Memory B cell (primary cell): Measurements from ENCODE around the gene GLP2R.

ENCODE experiments used
- ATAC-seq: fragments of 150-1000 bp; cut with Tn5 transposase; 2 replicates; pipeline ENCODE4 v1.10.0; 2021; ENCODE audit warnings: low read depth, mild to moderate bottlenecking, moderate library complexity
- DNase-seq, 2 donors: peaks; one replicate each; pipeline ENCODE4 v3.0.0; 2022; ENCODE audit warnings: low spot score in 2 of 2
- H3K27ac Mint-ChIP-seq: one replicate; pipeline ENCODE4 v1.8.0; 2022; ENCODE audit warnings: mild to moderate bottlenecking, moderate library complexity, mixed read lengths
- H3K27me3 Mint-ChIP-seq: one replicate; pipeline ENCODE4 v1.8.0; 2022; ENCODE audit warnings: mixed read lengths
- H3K36me3 Mint-ChIP-seq: one replicate; pipeline ENCODE4 v1.8.0; 2022; ENCODE audit warnings: mild to moderate bottlenecking, mixed read lengths
- H3K4me1 Mint-ChIP-seq: one replicate; pipeline ENCODE4 v1.8.0; 2022; ENCODE audit warnings: mixed read lengths
- H3K4me3 Mint-ChIP-seq: one replicate; pipeline ENCODE4 v1.8.0; 2022; ENCODE audit warnings: mild to moderate bottlenecking, moderate library complexity, mixed read lengths
- H3K9me3 Mint-ChIP-seq: one replicate; pipeline ENCODE4 v1.8.0; 2022; ENCODE audit warnings: mixed read lengths

Gene GLP2R

GRCh38 chr17:9802294-9802693 is 23.4 kb upstream of the GLP2R start:
- Mint-ChIP-seq H3K27me3 (peaks cover 14% of the 10 kb centered on the region), H3K9me3 (peaks cover 8% of the 10 kb centered on the region), H3K4me1 (no peaks in the 10 kb centered on the region), H3K36me3 (no peaks in the 10 kb centered on the region), H3K4me3 (no peak overlapping the region), H3K27ac (no peak overlapping the region)
- DNase-seq = no peak
- ATAC-seq = no peak

- DNase-seq = no peak
- Mint-ChIP-seq H3K4me1 (no peaks in the 10 kb centered on the region), H3K4me3 (no peak overlapping the region), H3K9me3 (peaks cover 8% of the 10 kb centered on the region), H3K27ac (no peak overlapping the region), H3K36me3 (no peaks in the 10 kb centered on the region), H3K27me3 (peaks cover 13% of the 10 kb centered on the region)
- no peak for ATAC-seq
Observed at GRCh38 chr17:9802697-9803096, 23.0 kb upstream of the GLP2R start.

DNA sequence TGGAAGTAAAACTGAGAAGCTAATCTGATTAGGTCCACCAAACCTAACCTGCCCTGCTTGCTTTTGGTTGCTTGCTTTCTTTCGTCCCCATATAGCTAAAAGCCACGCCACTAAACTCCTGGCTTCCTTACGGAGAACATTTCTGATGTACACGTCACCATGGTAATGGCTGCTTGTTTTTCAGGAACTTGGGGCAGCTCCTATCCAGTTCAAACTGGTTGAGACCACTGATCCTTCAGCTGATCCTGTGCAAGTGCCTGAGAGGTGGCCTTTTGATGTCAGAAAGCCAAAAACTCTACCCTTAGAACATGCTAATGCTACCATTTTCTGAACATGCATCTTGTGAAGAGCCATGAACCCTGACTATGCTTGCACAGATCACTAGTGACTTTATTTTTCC is 20.0 kb upstream of the GLP2R start:
- H3K9me3 Mint-ChIP-seq = peaks cover 7% of the 10 kb centered on the region
- DNase-seq (no peak), ATAC-seq (no peak)
- peaks cover 7% of the 10 kb centered on the region for H3K27me3 Mint-ChIP-seq
- H3K4me1 Mint-ChIP-seq = no peaks in the 10 kb centered on the region
- H3K4me3 Mint-ChIP-seq = no peak overlapping the region
- no peak overlapping the region for H3K27ac Mint-ChIP-seq
- H3K36me3 Mint-ChIP-seq = no peaks in the 10 kb centered on the region

- ATAC-seq (no peak), DNase-seq (no peak)
- no peaks in the 10 kb centered on the region for H3K36me3 Mint-ChIP-seq
- no peaks in the 10 kb centered on the region for H3K4me1 Mint-ChIP-seq
- no peak overlapping the region for H3K4me3 Mint-ChIP-seq
- peaks cover 7% of the 10 kb centered on the region for H3K9me3 Mint-ChIP-seq
- H3K27me3 Mint-ChIP-seq = peaks cover 7% of the 10 kb centered on the region
- no peak overlapping the region for H3K27ac Mint-ChIP-seq
Observed at GRCh38 chr17:9806699-9807098, 19.0 kb upstream of the GLP2R start.

DNA sequence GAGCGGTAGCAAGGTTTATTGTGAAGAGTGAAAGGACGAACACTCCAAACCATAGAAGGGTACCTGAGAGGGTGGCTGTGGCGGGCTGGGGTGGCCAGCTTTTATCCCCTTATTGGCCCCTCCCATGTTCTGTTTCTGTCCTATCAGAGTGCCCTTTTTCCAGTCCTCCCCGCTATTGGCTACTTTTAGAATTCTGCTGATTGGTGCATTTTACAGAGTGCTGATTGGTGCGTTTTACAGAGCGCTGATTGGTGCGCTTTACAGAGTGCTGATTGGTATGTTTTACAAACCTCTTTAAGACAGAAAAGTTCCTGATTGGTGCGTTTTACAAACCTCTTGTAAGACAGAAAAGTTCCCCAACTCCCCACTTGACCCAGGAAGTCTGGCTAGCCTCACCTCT is 16.3 kb upstream of the GLP2R start:
- ATAC-seq (no peak), DNase-seq (no peak)
- no peaks in the 10 kb centered on the region for H3K36me3 Mint-ChIP-seq
- no peak overlapping the region for H3K27ac Mint-ChIP-seq
- no peak overlapping the region for H3K4me3 Mint-ChIP-seq
- no peaks in the 10 kb centered on the region for H3K27me3 Mint-ChIP-seq
- peaks cover 4% of the 10 kb centered on the region for H3K9me3 Mint-ChIP-seq
- H3K4me1 Mint-ChIP-seq = no peaks in the 10 kb centered on the region

DNA sequence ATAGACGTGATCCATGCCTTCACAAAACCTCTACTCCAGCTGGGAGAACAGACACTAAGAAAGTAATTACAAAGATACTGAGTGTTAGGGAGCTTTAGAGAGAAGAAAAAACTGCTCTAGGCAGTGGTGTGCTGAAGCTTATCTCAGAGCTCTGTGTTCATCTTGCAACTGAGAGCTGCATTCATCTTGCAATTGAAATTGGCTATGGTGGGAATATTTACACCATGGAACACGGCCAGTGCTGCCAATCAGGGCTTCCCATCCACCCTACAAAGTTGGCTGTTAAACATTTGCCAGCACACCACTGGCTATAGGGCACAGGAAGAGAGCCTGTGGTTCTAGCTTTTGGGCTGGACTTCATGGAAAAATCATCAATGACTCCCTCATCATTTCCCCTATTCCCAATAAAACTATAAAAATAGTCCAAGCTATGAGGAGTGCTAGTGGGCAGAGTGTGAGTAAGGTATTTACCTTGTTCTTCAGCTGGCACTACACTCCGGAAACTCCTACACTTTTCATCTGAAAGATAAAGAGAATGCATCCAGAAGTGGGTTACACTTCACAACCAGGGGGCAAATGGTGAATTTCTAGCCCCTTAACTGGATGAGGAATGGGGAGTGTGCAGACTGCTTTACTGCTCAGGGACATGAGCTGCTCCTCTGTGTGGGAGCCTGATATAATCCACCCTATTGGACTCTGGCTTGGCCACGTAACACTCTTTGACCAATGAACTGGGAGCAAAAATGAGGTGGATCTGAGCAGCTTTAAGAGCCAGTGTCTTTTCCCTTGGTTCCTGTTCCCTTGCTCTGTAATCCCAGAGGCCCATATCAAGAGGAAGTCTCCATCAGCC is 15.4 kb upstream of the GLP2R start:
- Mint-ChIP-seq H3K4me1 (no peaks in the 10 kb centered on the region), H3K36me3 (no peaks in the 10 kb centered on the region), H3K9me3 (no peaks in the 10 kb centered on the region), H3K27ac (no peak overlapping the region), H3K27me3 (no peaks in the 10 kb centered on the region), H3K4me3 (no peak overlapping the region)
- DNase-seq (no peak), ATAC-seq (no peak)

DNA sequence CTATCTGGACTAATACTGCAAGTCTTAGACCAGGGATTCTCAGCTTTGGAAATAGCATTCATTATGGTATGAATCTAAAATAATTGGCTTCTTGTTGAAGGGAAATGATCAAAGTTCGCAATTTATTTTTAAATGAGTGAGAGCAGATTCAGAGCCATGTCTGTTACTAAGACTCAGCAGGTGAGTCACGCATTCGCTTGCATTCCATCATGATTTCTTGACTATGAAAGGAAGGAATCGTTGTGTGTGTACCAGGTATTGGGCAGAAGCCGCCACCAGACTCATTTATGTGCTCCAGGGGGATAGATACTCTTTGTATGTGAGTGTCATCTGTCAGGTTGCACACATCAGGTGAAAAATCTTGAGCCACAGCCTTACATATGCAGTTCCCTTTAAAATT is 14.6 kb upstream of the GLP2R start:
- ATAC-seq (no peak), DNase-seq (no peak)
- no peaks in the 10 kb centered on the region for H3K4me1 Mint-ChIP-seq
- no peaks in the 10 kb centered on the region for H3K27me3 Mint-ChIP-seq
- no peak overlapping the region for H3K27ac Mint-ChIP-seq
- H3K9me3 Mint-ChIP-seq = no peaks in the 10 kb centered on the region
- H3K36me3 Mint-ChIP-seq = no peaks in the 10 kb centered on the region
- H3K4me3 Mint-ChIP-seq = no peak overlapping the region

DNA sequence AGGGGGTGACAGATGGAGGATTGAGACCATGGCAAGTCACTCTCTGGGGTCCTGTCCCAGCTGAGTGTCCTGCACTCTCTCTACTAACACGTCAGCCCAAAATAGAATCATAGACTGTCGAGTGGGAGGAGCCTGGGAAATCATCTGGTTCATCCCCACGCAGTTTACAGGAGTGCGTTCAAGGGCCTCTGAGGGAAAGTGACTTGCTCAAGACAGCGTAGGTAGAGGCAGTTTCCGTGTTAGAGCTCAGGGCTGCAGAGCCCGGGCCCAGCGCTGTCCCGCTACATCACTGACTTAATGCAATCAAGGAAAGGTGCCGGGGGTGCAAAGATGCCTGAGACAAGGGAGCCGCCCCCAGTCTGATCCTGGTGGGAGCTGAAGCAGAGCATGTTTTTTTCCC is 14.2 kb upstream of the GLP2R start:
- peaks cover 3% of the 10 kb centered on the region for H3K4me1 Mint-ChIP-seq
- ATAC-seq (no peak), DNase-seq (no peak)
- H3K27ac Mint-ChIP-seq = no peak overlapping the region
- H3K4me3 Mint-ChIP-seq = no peak overlapping the region
- peaks cover 5% of the 10 kb centered on the region for H3K9me3 Mint-ChIP-seq
- no peaks in the 10 kb centered on the region for H3K36me3 Mint-ChIP-seq
- peaks cover 3% of the 10 kb centered on the region for H3K27me3 Mint-ChIP-seq

GRCh38 chr17:9813166-9813565 is 12.6 kb upstream of the GLP2R start:
- H3K36me3 Mint-ChIP-seq = no peaks in the 10 kb centered on the region
- DNase-seq = no peak
- peaks cover 6% of the 10 kb centered on the region for H3K9me3 Mint-ChIP-seq
- no peak overlapping the region for H3K4me3 Mint-ChIP-seq
- peaks cover 3% of the 10 kb centered on the region for H3K27me3 Mint-ChIP-seq
- H3K27ac Mint-ChIP-seq = no peak overlapping the region
- peaks cover 3% of the 10 kb centered on the region for H3K4me1 Mint-ChIP-seq
- ATAC-seq = no peak

- peaks cover 9% of the 10 kb centered on the region for H3K9me3 Mint-ChIP-seq
Observed at GRCh38 chr17:9814337-9814945, 11.3 kb upstream of the GLP2R start.

DNA sequence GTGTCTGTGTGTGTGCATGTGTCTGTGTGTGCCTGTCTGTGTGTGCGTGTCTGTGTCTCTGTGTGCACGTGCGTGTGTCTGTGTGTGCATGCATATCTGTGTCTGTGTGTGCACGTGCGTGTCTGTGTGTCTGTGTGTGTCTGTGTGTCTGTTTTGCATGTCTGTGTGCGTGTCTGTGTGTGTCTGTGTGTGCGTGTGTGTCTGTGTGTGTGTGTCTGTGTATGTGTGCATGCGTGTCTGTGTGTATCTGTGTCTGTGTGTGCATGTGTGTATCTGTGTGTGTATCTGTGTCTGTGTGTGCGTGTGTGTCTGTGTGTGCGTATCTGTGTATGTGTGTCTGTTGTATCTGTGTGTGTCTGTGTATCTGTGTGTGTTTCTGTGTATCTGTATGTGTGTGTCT is 9.3 kb upstream of the GLP2R start:
- Mint-ChIP-seq H3K4me1 (peaks cover 3% of the 10 kb centered on the region), H3K27ac (no peak overlapping the region), H3K4me3 (no peak overlapping the region), H3K36me3 (no peaks in the 10 kb centered on the region), H3K9me3 (peaks cover 9% of the 10 kb centered on the region), H3K27me3 (peaks cover 6% of the 10 kb centered on the region)
- no peak for ATAC-seq
- DNase-seq = no peak

More at GRCh38 chr17:9814337-9814945, 11.3 kb upstream of the GLP2R start:
- peaks cover 3% of the 10 kb centered on the region for H3K4me1 Mint-ChIP-seq
- ATAC-seq (no peak), DNase-seq (no peak)
- peaks cover 6% of the 10 kb centered on the region for H3K27me3 Mint-ChIP-seq
- H3K36me3 Mint-ChIP-seq = no peaks in the 10 kb centered on the region
- no peak overlapping the region for H3K27ac Mint-ChIP-seq
- H3K4me3 Mint-ChIP-seq = no peak overlapping the region

- H3K27me3 Mint-ChIP-seq = peaks cover 7% of the 10 kb centered on the region
- DNase-seq (no peak), ATAC-seq (no peak)
- H3K9me3 Mint-ChIP-seq = peaks cover 9% of the 10 kb centered on the region
- no peaks in the 10 kb centered on the region for H3K36me3 Mint-ChIP-seq
- no peak overlapping the region for H3K27ac Mint-ChIP-seq
- peaks cover 3% of the 10 kb centered on the region for H3K4me1 Mint-ChIP-seq
- H3K4me3 Mint-ChIP-seq = no peak overlapping the region
Observed at GRCh38 chr17:9817086-9817485, 8.6 kb upstream of the GLP2R start.

DNA sequence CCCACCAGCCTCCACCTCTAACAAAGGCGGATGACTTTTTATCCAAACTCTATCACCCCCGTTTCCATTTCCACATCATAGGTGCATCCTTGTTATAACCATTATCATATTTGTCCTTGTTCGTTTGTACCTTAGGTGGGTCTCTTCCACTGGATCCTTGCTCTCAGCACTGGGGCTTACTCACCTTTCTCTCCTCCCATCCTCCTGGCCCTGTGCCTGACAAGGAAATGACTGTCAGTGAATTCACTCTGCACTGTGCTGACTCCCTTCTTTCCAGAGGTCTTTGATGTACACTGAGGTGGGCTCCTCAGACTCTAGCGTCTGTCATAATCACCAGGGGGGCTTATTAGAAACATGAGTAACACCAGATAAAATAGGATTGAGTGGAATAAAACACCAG is 7.0 kb upstream of the GLP2R start:
- Mint-ChIP-seq H3K27ac (no peak overlapping the region), H3K9me3 (peaks cover 12% of the 10 kb centered on the region), H3K27me3 (peaks cover 9% of the 10 kb centered on the region), H3K4me1 (peaks cover 3% of the 10 kb centered on the region), H3K36me3 (no peaks in the 10 kb centered on the region), H3K4me3 (no peak overlapping the region)
- ATAC-seq = no peak
- DNase-seq = no peak

GRCh38 chr17:9820448-9820847 is 5.3 kb upstream of the GLP2R start:
- H3K4me1 Mint-ChIP-seq = peaks cover 3% of the 10 kb centered on the region
- H3K27me3 Mint-ChIP-seq = peaks cover 9% of the 10 kb centered on the region
- no peak for ATAC-seq
- no peak overlapping the region for H3K4me3 Mint-ChIP-seq
- no peak overlapping the region for H3K27ac Mint-ChIP-seq
- no peaks in the 10 kb centered on the region for H3K36me3 Mint-ChIP-seq
- peaks cover 12% of the 10 kb centered on the region for H3K9me3 Mint-ChIP-seq
- no peak for DNase-seq

- Mint-ChIP-seq H3K4me3 (no peak within 1 kb of the TSS), H3K27ac (no peak within 1 kb of the TSS), H3K27me3 (peaks cover 7% of the 10 kb centered on the region), H3K36me3 (no peaks in the 10 kb centered on the region), H3K9me3 (peaks cover 6% of the 10 kb centered on the region), H3K4me1 (no peaks in the 10 kb centered on the region)
- DNase-seq (no peak), ATAC-seq (no peak)
Observed at GRCh38 chr17:9821921-9822320, 3.8 kb upstream of the GLP2R start, which contains the start of gene GSG1L2. GSG1L2 (minus strand) TSS chr17:9822079; CDS start chr17:9822071, 8 bp downstream.
